ENCODE results near the gene RPS27L.

DNA sequence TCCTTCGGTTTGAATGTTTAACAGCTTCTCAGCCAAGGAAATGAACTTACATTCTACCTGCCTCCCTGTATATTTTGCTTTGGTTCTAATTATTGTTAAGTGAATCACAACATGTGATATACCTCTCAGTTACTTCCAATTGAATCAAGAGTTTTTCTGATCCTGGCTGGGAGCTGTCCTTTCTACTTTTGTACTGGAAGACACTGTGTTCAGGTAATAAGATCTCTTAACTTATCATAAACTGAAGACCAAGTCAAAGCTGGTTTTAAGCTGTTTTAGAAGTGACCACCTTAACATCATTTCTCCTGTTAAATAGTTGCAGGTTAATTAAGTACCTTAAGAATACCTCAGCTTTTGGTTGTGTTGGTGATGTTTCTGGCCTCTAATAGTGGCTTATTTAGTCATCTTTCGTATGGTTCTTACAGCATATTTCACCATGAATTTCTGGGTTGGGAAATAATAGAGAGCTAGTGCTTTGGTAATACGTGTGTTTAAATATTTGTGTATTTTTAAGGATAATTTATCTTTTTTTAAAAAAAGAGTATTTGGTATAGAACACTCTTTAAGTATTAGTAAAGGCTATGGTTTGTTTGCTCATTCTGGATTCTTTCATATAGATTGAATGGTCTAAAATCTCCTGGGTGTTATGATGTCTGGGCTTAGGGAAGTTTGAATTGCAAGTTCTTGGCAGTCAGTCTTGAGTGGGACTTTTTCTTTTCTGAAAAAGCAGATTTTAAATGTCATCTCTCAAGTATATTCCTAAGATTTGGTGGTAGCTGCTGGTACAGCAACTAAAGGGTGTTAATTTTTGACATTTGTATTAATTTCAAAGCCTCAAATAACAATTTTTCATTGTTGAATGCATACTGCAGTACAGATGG is 33.7 kb upstream of the RPS27L start:
- TF ChIP-seq, protein P1, sequence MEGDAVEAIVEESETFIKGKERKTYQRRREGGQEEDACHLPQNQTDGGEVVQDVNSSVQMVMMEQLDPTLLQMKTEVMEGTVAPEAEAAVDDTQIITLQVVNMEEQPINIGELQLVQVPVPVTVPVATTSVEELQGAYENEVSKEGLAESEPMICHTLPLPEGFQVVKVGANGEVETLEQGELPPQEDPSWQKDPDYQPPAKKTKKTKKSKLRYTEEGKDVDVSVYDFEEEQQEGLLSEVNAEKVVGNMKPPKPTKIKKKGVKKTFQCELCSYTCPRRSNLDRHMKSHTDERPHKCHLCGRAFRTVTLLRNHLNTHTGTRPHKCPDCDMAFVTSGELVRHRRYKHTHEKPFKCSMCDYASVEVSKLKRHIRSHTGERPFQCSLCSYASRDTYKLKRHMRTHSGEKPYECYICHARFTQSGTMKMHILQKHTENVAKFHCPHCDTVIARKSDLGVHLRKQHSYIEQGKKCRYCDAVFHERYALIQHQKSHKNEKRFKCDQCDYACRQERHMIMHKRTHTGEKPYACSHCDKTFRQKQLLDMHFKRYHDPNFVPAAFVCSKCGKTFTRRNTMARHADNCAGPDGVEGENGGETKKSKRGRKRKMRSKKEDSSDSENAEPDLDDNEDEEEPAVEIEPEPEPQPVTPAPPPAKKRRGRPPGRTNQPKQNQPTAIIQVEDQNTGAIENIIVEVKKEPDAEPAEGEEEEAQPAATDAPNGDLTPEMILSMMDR (IDR thresholded peaks at IDR 0.05) = no peak
- TF ChIP-seq POLR2AphosphoS5 (IDR thresholded peaks at IDR 0.05) (no peak), POLR2A (IDR thresholded peaks at IDR 0.05) (no peak)
